Measurements from ENCODE around the gene GEMIN2. TPM values are rescaled to one million over a fixed set of nuclear protein-coding genes. Genes with fewer than 3 reads are reported as not detected.

Gene GEMIN2
- total and polyA plus RNA-seq, 12 donors = 5.6 to 13.1 (median 7.9) TPM

DNA sequence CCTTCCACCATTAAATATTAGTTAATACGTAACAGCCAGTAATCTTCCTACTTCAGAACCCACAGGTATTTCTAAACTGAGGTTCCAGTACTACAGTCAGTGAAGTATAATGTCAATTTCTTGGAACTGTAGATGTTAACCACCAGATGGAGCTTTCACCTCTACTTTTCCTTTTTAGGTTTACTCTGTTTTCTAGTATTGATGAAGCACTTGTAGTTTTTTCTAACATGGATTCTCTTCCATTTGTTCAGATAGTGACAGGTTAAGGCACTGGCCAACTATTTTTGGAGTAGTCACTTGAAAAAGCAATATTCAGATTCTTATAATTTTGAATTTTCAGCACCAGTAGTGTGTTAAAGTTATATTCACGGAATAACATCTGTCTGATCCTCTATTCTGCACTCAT, 6.5 kb upstream of the GEMIN2 start:
- TF ChIP-seq, protein P1, sequence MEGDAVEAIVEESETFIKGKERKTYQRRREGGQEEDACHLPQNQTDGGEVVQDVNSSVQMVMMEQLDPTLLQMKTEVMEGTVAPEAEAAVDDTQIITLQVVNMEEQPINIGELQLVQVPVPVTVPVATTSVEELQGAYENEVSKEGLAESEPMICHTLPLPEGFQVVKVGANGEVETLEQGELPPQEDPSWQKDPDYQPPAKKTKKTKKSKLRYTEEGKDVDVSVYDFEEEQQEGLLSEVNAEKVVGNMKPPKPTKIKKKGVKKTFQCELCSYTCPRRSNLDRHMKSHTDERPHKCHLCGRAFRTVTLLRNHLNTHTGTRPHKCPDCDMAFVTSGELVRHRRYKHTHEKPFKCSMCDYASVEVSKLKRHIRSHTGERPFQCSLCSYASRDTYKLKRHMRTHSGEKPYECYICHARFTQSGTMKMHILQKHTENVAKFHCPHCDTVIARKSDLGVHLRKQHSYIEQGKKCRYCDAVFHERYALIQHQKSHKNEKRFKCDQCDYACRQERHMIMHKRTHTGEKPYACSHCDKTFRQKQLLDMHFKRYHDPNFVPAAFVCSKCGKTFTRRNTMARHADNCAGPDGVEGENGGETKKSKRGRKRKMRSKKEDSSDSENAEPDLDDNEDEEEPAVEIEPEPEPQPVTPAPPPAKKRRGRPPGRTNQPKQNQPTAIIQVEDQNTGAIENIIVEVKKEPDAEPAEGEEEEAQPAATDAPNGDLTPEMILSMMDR (IDR thresholded peaks at IDR 0.05) = peak in 7 of 9 donors; percentile 14 to 54 (median 40)
- peaks cover 2 to 12% (median 10%) of the 10 kb centered on the region in 9 donors for H3K4me1 ChIP-seq
- intact Hi-C loops (cut with DNase I) = loop anchor here in 5 of 10 donors (5.0 to 10.0 kb wide), 5 partner anchors 67 to 815 kb away; partner anchors contain the start of genes PNN (in 2 of the 5) and TRAPPC6B (in 2 of the 5)
- H3K27ac ChIP-seq = no peak overlapping the region
- ATAC-seq = no peak
- H3K27me3 ChIP-seq = no peaks in the 10 kb centered on the region
- no peak overlapping the region for H3K4me3 ChIP-seq
- no peaks in the 10 kb centered on the region for H3K9me3 ChIP-seq
- DNase-seq = no peak
- H3K36me3 ChIP-seq = no peaks in the 10 kb centered on the region
- 82 to 88% methylated on average over 2 of the region's 2 CpGs for WGBS, 2 donors

DNA sequence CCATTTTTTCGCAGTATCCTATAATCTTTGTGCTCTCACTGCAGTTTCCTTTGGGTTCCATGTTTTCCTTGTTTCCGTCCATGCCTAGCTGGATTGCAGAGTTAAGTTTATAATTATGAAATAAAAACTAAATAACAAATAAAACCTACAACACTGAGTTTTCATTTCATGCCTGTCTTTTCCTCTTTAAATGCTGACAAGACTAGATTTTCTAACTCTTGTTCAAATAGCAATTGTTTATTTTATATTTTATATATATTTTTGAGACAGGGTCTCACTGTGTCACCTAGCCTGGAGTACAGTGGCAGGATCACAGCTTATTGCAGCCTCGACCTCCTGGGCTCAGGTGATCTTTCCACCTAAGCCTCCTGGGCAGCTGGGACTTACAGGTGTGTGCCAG, 5.3 kb upstream of the GEMIN2 start:
- Histone ChIP-seq H3K27ac (no peak overlapping the region), H3K36me3 (no peaks in the 10 kb centered on the region), H3K9me3 (no peaks in the 10 kb centered on the region), H3K4me3 (no peak overlapping the region), H3K27me3 (no peaks in the 10 kb centered on the region), H3K4me1 (peaks cover 2 to 19% (median 14%) of the 10 kb centered on the region in 9 donors)
- ATAC-seq (no peak), DNase-seq (no peak)
- WGBS, 2 donors = 88 to 92% methylated on average over 3 of the region's 3 CpGs
- intact Hi-C loops (cut with DNase I) = loop anchor here in 5 of 10 donors (5.0 to 10.0 kb wide), 5 partner anchors 66 to 816 kb away; partner anchors contain the start of genes PNN (in 2 of the 5) and TRAPPC6B (in 2 of the 5)
- TF ChIP-seq, protein P1 (IDR thresholded peaks at IDR 0.05) = no peak

DNA sequence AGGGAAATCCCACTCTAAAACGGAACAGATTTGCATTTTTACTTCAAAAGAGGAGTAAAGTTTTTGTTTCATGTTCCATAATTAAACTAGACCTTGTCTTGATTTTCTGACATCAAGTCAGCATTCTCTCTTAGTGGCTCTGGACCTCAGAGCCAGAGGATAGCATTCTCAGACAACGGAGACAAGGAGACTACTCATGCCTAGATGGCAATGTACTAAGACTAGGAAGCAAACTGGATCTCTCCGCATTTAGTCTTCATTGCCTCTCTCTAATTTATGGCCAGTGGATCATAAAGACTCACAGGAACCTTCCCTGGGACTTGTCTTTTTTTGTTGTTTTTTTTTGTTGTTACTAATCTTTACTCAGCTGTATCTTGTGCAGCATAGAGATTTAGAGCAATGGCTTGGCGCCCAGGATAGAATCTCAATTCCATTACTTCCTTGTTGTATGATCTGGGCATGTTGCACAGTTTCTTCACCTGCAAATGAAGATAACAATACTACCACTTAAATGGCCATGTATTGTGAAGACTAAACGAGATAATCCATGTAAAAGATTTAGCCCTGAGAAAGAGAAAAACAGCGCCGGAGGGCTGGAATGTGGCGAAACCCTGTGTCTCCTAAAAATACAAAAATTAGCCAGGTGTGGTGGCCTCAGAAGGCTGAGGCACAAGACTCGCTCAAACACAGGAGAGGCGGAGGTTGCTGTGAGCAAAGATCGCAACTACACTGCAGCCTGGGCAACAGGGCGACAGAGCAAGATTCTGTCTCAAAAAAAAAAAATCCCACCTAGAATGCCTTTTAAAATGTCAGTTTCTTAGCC, 4.0 kb upstream of the GEMIN2 start:
- Histone ChIP-seq H3K4me1 (peaks cover 0 to 17% (median 12%) of the 10 kb centered on the region in 9 donors), H3K27me3 (no peaks in the 10 kb centered on the region), H3K27ac (no peak overlapping the region), H3K36me3 (no peaks in the 10 kb centered on the region), H3K4me3 (no peak overlapping the region), H3K9me3 (no peaks in the 10 kb centered on the region)
- 91 to 92% methylated on average over 12 of the region's 12 CpGs for WGBS, 2 donors
- intact Hi-C loops (cut with DNase I) = loop anchor here in 7 of 10 donors (5.0 to 10.0 kb wide), 9 partner anchors 62 to 818 kb away; partner anchors contain the start of genes TRAPPC6B (in 3 of the 7) and PNN (in 2 of the 7)
- DNase-seq (no peak), ATAC-seq (no peak)
- TF ChIP-seq, protein P1 (IDR thresholded peaks at IDR 0.05) = no peak

DNA sequence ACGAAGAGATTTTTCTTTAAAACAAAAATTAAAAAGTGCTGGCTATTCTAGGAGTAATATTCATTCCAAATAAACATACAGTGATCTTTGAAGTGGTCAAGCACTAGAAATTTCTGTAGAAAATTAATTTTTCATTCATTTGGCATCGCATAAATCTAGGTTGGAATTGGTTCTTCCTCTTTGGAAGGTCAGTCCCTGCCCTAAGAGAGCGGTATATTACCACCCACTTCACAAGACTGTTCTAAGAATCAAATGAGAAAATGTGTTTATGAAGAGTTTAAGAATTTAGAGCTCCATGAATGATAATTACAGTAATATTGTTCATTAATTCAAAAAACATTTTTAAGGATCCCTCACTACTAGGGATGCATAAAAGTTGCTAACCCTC, 444 bp upstream of the GEMIN2 start:
- TF ChIP-seq, protein P1 (IDR thresholded peaks at IDR 0.05) = no peak
- WGBS, 2 donors = 76 to 85% methylated on average over 3 of the region's 3 CpGs
- intact Hi-C loops (cut with DNase I) = loop anchor here in 4 of 10 donors (5.0 to 10.0 kb wide), 4 partner anchors 59 to 251 kb away; partner anchors contain the start of gene TRAPPC6B (in 1 of the 4)

More for the DNA sequence above, 444 bp upstream of the GEMIN2 start:
- ATAC-seq = peak in 3 of 8 donors; percentile 3 to 28 (median 7)
- H3K27ac ChIP-seq = peak overlapping the region in 9 of 10 donors; percentile 51 to 87 (median 77)
- no peaks in the 10 kb centered on the region for H3K27me3 ChIP-seq
- no peak for DNase-seq
- peaks cover 0 to 28% (median 6%) of the 10 kb centered on the region in 9 donors for H3K36me3 ChIP-seq
- H3K4me1 ChIP-seq = peaks cover 0 to 19% (median 13%) of the 10 kb centered on the region in 9 donors
- peak overlapping the region; percentile 57 to 91 (median 74) for H3K4me3 ChIP-seq
- no peaks in the 10 kb centered on the region for H3K9me3 ChIP-seq
